Lung (tissue), 10 donors: Measurements from ENCODE around the gene CELA3A. TPM values are rescaled to one million over a fixed set of nuclear protein-coding genes. Genes with fewer than 3 reads are reported as not detected.
"Not testable (repeated sequence)": the region's sequence is repeated elsewhere in the genome, so short reads cannot be mapped to it uniquely, and the experiment has no call there.

ENCODE experiments used
- ATAC-seq: fragments of 200-7000 bp; cut with Tn5 transposase; one replicate; pipeline ENCODE4 v1.9.1; 2020; ENCODE audit warnings: moderate number of reproducible peaks; ENCODE audit not compliant: insufficient read depth, low FRiP score
- DNase-seq, 3 donors: peaks; one replicate each; pipeline ENCODE4 v3.0.0-alpha.2; 2013 to 2017
- H3K27ac ChIP-seq, 2 donors: one replicate each; pipeline ENCODE4 v1.5.1; 2013; ENCODE audit warnings: mild to moderate bottlenecking in 2 of 2, moderate library complexity in 2 of 2, control low read depth in 1 of 2, inconsistent platforms in 1 of 2, low read depth in 1 of 2, low read length in 1 of 2
- H3K27me3 ChIP-seq, 3 donors: one replicate each; pipeline ENCODE4 v1.5.1; 2013; ENCODE audit warnings: low read length in 2 of 3; ENCODE audit not compliant: control insufficient read depth in 3 of 3, insufficient read depth in 3 of 3
- H3K36me3 ChIP-seq, 4 donors: one replicate each; pipeline ENCODE4 v1.5.1; 2013; ENCODE audit warnings: low read length in 4 of 4, mild to moderate bottlenecking in 1 of 4, moderate library complexity in 1 of 4; ENCODE audit not compliant: control insufficient read depth in 4 of 4, insufficient read depth in 4 of 4
- H3K4me1 ChIP-seq, 5 donors: one replicate each; pipeline ENCODE4 v1.5.1; 2013; ENCODE audit warnings: low read length in 5 of 5, mild to moderate bottlenecking in 2 of 5, moderate library complexity in 1 of 5; ENCODE audit not compliant: control insufficient read depth in 5 of 5, insufficient read depth in 5 of 5
- H3K4me3 ChIP-seq: one replicate; pipeline ENCODE4 v1.5.1; 2013; ENCODE audit warnings: mild to moderate bottlenecking, control low read depth, moderate library complexity
- H3K9ac ChIP-seq, 2 donors: one replicate each; pipeline ENCODE4 v1.5.1; 2013; ENCODE audit warnings: low read length in 2 of 2, control low read depth in 1 of 2; ENCODE audit not compliant: insufficient read depth in 1 of 2
- H3K9me3 ChIP-seq, 4 donors: one replicate each; pipeline ENCODE4 v1.5.1; 2013; ENCODE audit warnings: low read length in 3 of 4, mild to moderate bottlenecking in 1 of 4, moderate library complexity in 1 of 4; ENCODE audit not compliant: control insufficient read depth in 4 of 4, insufficient read depth in 3 of 4
- WGBS, 2 donors: extraction: QIAGEN DNeasy Blood & Tissue Kit; methylation state at CpG; one replicate each; pipeline ENCODE4 v1.1.7; 2013; 5-methylcytosine and 5-hydroxymethylcytosine counted together
- polyA plus RNA-seq, 2 donors: library from polyadenylated mRNA; stranded (reverse); fragments of 200-250 nt; gene quantifications; one replicate each; pipeline ENCODE4 v1.2.1, GENCODE V29; 2013
- total RNA-seq, 2 donors: library from RNA; depleted of rRNA in 1 of 2; stranded (reverse); fragments of >200 nt in 1 of 2; gene quantifications; one replicate each; pipeline ENCODE4 v1.2.1, GENCODE V29; 2014 to 2021
- donor health status: Bipolar disorder and iron deficiency.
- donor health status: healthy.
- donor health status: DM: yes; HTN: yes; CAD: no.

The CELA3A gene
- total and polyA plus RNA-seq, 4 donors = 0.26 to 11.7 (median 0.92) TPM; not detected in 1

GRCh38 chr1:21997891-21998623, 3.4 kb upstream of the CELA3A start:
- not testable (repeated sequence) for H3K4me3 ChIP-seq, H3K9me3 ChIP-seq, H3K27ac ChIP-seq, H3K9ac ChIP-seq, H3K27me3 ChIP-seq, ATAC-seq, H3K4me1 ChIP-seq, H3K36me3 ChIP-seq
- 53 to 56% methylated on average over 9 of the region's 9 CpGs for WGBS, 2 donors
- DNase-seq = peak in 2 of 3 donors; percentile 11 to 23

- H3K27ac ChIP-seq, DNase-seq, H3K4me1 ChIP-seq, H3K27me3 ChIP-seq, H3K36me3 ChIP-seq, H3K9ac ChIP-seq, H3K9me3 ChIP-seq, ATAC-seq, H3K4me3 ChIP-seq: not testable (repeated sequence)
- 80 to 84% methylated on average over 11 to 14 of the region's 15 CpGs for WGBS, 2 donors
Observed at GRCh38 chr1:21998624-21999294, 2.7 kb upstream of the CELA3A start.

DNA sequence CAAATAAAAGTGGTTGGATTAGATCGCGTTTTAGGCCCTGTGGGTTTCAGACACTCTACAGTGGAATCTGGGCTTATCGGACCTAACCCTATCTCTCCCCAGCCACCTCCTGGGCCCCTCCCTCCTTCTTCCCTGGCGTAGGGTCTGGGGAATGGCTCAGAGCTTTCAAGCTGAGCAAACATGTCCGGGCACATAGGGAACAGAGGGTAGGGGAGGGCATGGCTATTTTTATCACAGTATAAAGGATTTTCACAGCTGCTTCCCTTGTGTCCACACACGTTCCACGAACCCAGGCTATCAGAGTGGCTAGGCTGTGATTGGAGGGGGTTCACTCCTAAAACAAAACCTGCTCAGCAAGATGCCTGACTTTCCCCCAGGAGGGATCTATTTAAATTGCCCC, 1.8 kb upstream of the CELA3A start:
- H3K4me3 ChIP-seq, H3K9me3 ChIP-seq, ATAC-seq, H3K36me3 ChIP-seq, H3K4me1 ChIP-seq, H3K9ac ChIP-seq, H3K27me3 ChIP-seq, H3K27ac ChIP-seq: not testable (repeated sequence)
- 61 to 78% methylated on average over 7 of the region's 7 CpGs for WGBS, 2 donors
- DNase-seq = peak; percentile 14 to 54 (median 15)

DNA sequence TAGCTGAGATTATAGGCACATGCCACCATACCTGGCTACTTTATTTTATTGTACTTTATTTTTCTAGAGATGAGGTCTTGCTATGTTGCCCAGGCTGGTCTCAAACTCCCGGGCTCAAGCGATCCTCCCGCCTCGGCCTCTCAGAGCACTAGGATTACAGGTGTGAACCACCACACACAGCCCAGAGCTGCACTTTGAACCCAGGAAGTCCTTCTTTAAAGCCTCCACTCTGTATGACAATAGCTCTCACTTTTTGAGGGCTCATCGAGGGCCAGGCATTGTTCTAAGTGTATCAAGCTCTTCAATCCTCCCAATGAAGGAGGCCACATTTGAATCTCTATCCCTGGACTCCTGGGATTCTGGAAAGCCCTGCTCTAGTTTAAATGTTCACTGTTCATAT, 1.0 kb downstream of the CELA3A start:
- H3K4me1 ChIP-seq, H3K4me3 ChIP-seq, H3K9me3 ChIP-seq, H3K27me3 ChIP-seq, H3K27ac ChIP-seq, ATAC-seq, H3K9ac ChIP-seq, H3K36me3 ChIP-seq, DNase-seq: not testable (repeated sequence)
- 75 to 84% methylated on average over 5 of the region's 5 CpGs for WGBS, 2 donors

- not testable (repeated sequence) for H3K4me1 ChIP-seq, H3K4me3 ChIP-seq, ATAC-seq, DNase-seq, H3K9ac ChIP-seq, H3K27ac ChIP-seq, H3K27me3 ChIP-seq, H3K36me3 ChIP-seq, H3K9me3 ChIP-seq
- WGBS, 2 donors = 87 to 98% methylated on average over 8 of the region's 8 CpGs
Observed at GRCh38 chr1:22002875-22003274, 1.4 kb downstream of the CELA3A start.

DNA sequence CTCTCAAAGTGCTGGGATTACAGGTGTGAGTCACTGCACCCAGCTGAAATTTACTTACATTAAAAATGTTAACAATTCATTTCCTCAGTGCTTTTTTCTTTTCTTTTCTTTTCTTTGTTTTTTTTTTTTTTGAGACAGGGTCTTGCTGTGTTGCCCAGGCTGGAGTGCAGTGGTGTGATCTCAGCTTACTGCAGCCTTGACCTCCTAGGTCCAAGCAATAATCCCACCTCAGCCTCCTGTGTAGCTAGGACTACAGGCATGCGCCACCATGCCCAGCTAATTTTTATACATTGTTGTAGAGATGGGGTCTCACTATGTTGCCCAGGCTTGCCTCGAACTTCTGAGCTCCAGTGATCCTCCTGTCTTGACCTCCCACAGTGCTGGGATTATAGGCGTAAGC, 2.5 kb downstream of the CELA3A start:
- H3K4me3 ChIP-seq, H3K36me3 ChIP-seq, ATAC-seq, H3K9me3 ChIP-seq, H3K4me1 ChIP-seq, H3K27me3 ChIP-seq, H3K9ac ChIP-seq, H3K27ac ChIP-seq, DNase-seq: not testable (repeated sequence)
- WGBS, 2 donors = 93 to 97% methylated on average over 3 of the region's 3 CpGs

DNA sequence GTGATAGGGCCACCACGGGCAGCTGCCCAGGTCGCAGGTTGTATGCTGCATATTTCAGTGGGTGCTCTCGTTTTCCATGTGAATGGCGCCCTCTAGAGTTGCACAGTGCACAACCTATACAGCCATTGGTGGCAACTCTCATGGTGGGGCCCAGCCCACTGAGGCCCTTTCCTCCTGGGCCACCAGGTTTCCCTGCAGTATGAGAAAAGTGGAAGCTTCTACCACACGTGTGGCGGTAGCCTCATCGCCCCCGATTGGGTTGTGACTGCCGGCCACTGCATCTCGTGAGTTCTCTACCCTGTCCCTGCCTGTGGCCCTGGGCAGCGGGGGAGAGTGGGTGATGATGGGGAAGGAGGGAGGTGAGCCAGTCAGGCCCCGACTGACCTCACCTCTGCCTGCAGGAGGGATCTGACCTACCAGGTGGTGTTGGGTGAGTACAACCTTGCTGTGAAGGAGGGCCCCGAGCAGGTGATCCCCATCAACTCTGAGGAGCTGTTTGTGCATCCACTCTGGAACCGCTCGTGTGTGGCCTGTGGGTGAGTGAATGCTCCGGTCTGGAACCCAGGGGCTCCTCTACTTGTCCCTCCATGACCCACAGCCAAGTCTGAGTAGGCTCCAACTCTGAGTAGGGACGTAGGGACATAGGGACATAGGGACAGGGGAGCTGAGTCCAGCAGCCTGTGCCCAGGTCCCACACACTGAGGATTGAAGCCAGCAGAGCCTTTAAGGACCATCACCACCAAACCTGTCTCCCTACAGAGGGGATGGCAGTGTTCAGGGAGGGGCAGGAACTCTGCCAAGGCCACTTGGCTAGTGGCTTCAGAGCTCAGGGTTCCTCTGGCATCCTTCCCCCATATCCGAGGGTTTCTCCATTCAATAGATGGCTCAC, 4.0 kb downstream of the CELA3A start:
- H3K27me3 ChIP-seq, H3K9ac ChIP-seq, H3K27ac ChIP-seq, H3K9me3 ChIP-seq, H3K4me3 ChIP-seq, H3K36me3 ChIP-seq, H3K4me1 ChIP-seq: not testable (repeated sequence)
- WGBS, 2 donors = 72 to 79% methylated on average over 17 to 18 of the region's 18 CpGs
- ATAC-seq = peak; percentile 69
- peak in 2 of 3 donors; percentile 10 to 15 for DNase-seq

DNA sequence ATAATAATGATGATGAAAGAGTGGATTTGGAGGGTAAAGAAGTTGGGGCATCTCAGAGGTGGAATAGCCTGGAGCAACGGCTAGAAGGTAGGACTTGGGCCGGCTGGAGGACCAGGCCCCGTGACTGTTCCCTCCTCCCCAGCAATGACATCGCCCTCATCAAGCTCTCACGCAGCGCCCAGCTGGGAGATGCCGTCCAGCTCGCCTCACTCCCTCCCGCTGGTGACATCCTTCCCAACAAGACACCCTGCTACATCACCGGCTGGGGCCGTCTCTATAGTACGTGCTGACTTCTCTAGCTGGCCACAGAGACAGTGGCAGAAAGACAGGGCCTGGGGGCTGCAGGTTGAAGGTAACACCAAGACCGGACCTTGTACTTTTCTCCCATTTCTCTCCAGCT, 5.3 kb downstream of the CELA3A start:
- not testable (repeated sequence) for H3K27ac ChIP-seq, ATAC-seq, H3K4me1 ChIP-seq, H3K36me3 ChIP-seq, DNase-seq, H3K9me3 ChIP-seq, H3K9ac ChIP-seq, H3K4me3 ChIP-seq, H3K27me3 ChIP-seq
- WGBS, 2 donors = 90 to 97% methylated on average over 13 of the region's 13 CpGs
